H9 (cell line): ENCODE data around the gene ERFL. TPM values are rescaled to one million over a fixed set of nuclear protein-coding genes. Genes with fewer than 3 reads are reported as not detected.

ENCODE experiments used
- DNase-seq: peaks from one replicate; pipeline ENCODE4 v3.0.0-alpha.2; 2017
- H2AFZ ChIP-seq: one replicate; pipeline ENCODE4 v1.6.1; 2013; ENCODE audit warnings: mild to moderate bottlenecking, low read length, control low read depth, moderate library complexity
- H2AK5ac ChIP-seq: 2 replicates; pipeline ENCODE4 v1.6.1; 2013; ENCODE audit warnings: low read length, control low read depth, mixed read lengths; ENCODE audit not compliant: insufficient read length
- H2BK120ac ChIP-seq: one replicate; pipeline ENCODE4 v1.6.1; 2013; ENCODE audit warnings: low read depth, mild to moderate bottlenecking, low read length, control low read depth, inconsistent platforms; ENCODE audit not compliant: poor library complexity, severe bottlenecking
- H2BK12ac ChIP-seq: 2 replicates; pipeline ENCODE4 v1.6.1; 2013; ENCODE audit warnings: low read length, control low read depth, mixed read lengths, low read depth; ENCODE audit not compliant: insufficient read length
- H2BK15ac ChIP-seq: 2 replicates; pipeline ENCODE4 v1.6.1; 2013; ENCODE audit warnings: low read depth, low read length, control low read depth
- H2BK20ac ChIP-seq: one replicate; pipeline ENCODE4 v1.6.1; 2013; ENCODE audit warnings: low read depth, mild to moderate bottlenecking, low read length, control low read depth, inconsistent platforms; ENCODE audit not compliant: poor library complexity, severe bottlenecking
- H2BK5ac ChIP-seq: 2 replicates; pipeline ENCODE4 v1.6.1; 2013; ENCODE audit warnings: low read length, control low read depth, mixed read lengths; ENCODE audit not compliant: insufficient read length
- H3K14ac ChIP-seq: 2 replicates; pipeline ENCODE4 v1.6.1; 2013; ENCODE audit warnings: low read length, control low read depth; ENCODE audit not compliant: insufficient read depth
- H3K18ac ChIP-seq: 2 replicates; pipeline ENCODE4 v1.6.1; 2013; ENCODE audit warnings: low read depth, mild to moderate bottlenecking, mixed read lengths, low read length, control low read depth; ENCODE audit not compliant: insufficient read length
- H3K23ac ChIP-seq: 2 replicates; pipeline ENCODE4 v1.6.1; 2013; ENCODE audit warnings: low read length, control low read depth, mixed read lengths, low read depth; ENCODE audit not compliant: insufficient read length
- H3K23me2 ChIP-seq: 2 replicates; pipeline ENCODE4 v1.6.1; 2013; ENCODE audit warnings: low read depth, mild to moderate bottlenecking, mixed read lengths, low read length, control low read depth; ENCODE audit not compliant: insufficient read length, poor library complexity, severe bottlenecking
- H3K27ac ChIP-seq: 2 replicates; pipeline ENCODE4 v1.5.1; 2013; ENCODE audit warnings: low read length, control low read depth, mixed read lengths, low read depth; ENCODE audit not compliant: insufficient read length
- H3K27me3 ChIP-seq: 2 replicates; pipeline ENCODE4 v1.6.1; 2013; ENCODE audit warnings: low read length, control low read depth, inconsistent platforms; ENCODE audit not compliant: insufficient read depth
- H3K4ac ChIP-seq: 2 replicates; pipeline ENCODE4 v1.6.1; 2013; ENCODE audit warnings: low read depth, mild to moderate bottlenecking, control low read depth, inconsistent platforms, low read length, moderate library complexity
- H3K4me1 ChIP-seq: 2 replicates; pipeline ENCODE4 v1.6.1; 2013; ENCODE audit warnings: low read length, control low read depth, inconsistent platforms; ENCODE audit not compliant: insufficient read depth
- H3K4me2 ChIP-seq: 2 replicates; pipeline ENCODE4 v1.6.1; 2013; ENCODE audit warnings: low read length, control low read depth, mixed read lengths; ENCODE audit not compliant: insufficient read length, insufficient read depth
- H3K56ac ChIP-seq: 2 replicates; pipeline ENCODE4 v1.6.1; 2013; ENCODE audit warnings: low read depth, mild to moderate bottlenecking, mixed read lengths, low read length, control low read depth; ENCODE audit not compliant: insufficient read length
- H3K79me1 ChIP-seq: 2 replicates; pipeline ENCODE4 v1.6.1; 2013; ENCODE audit warnings: low read depth, mild to moderate bottlenecking, moderate library complexity, low read length, control low read depth, inconsistent platforms; ENCODE audit not compliant: insufficient read depth, poor library complexity, severe bottlenecking
- H3K79me2 ChIP-seq: 2 replicates; pipeline ENCODE4 v1.6.1; 2013; ENCODE audit warnings: low read length, control low read depth, inconsistent platforms; ENCODE audit not compliant: insufficient read depth
- H3K9ac ChIP-seq: 2 replicates; pipeline ENCODE4 v1.6.1; 2013; ENCODE audit warnings: low read length, control low read depth, mixed read lengths; ENCODE audit not compliant: insufficient read length; ENCODE audit errors: extremely low read depth
- H3K9me3 ChIP-seq: one replicate; pipeline ENCODE4 v1.6.1; 2013; ENCODE audit warnings: low read depth, low read length, inconsistent platforms; ENCODE audit not compliant: control insufficient read depth
- H3T11ph ChIP-seq: one replicate; pipeline ENCODE4 v1.6.1; 2013; ENCODE audit warnings: mild to moderate bottlenecking, low read length, control low read depth, inconsistent platforms
- H4K20me1 ChIP-seq: one replicate; pipeline ENCODE4 v1.6.1; 2013; ENCODE audit not compliant: control insufficient read depth, insufficient read length, insufficient read depth
- H4K5ac ChIP-seq: 2 replicates; pipeline ENCODE4 v1.6.1; 2013; ENCODE audit warnings: low read depth, mild to moderate bottlenecking, mixed read lengths, low read length, control low read depth; ENCODE audit not compliant: insufficient read length
- H4K8ac ChIP-seq: replicated peaks from 2 replicates; pipeline ENCODE4 v1.6.1; 2013; ENCODE audit warnings: low read length, control low read depth, mixed read lengths, low read depth; ENCODE audit not compliant: insufficient read length
- H4K91ac ChIP-seq: 2 replicates; pipeline ENCODE4 v1.6.1; 2013; ENCODE audit warnings: low read depth, mild to moderate bottlenecking, moderate library complexity, mixed read lengths, low read length, control low read depth; ENCODE audit not compliant: insufficient read length
- H3K27ac Mint-ChIP-seq, 3 experiments: 2 replicates in 2 of 3; 3 replicates in 1 of 3; pipeline ENCODE4 v1.8.0; 2020 to 2021; ENCODE audit warnings: mixed read lengths in 3 of 3, mild to moderate bottlenecking in 1 of 3, moderate library complexity in 1 of 3
- H3K27me3 Mint-ChIP-seq: 2 replicates; pipeline ENCODE4 v1.8.0; 2021; ENCODE audit warnings: low read depth, mild to moderate bottlenecking, moderate library complexity, mixed read lengths
- H3K36me3 Mint-ChIP-seq, 3 experiments: 2 replicates in 2 of 3; 3 replicates in 1 of 3; pipeline ENCODE4 v1.8.0; 2020 to 2021; ENCODE audit warnings: low read depth in 3 of 3, mixed read lengths in 3 of 3; ENCODE audit not compliant: insufficient read depth in 1 of 3
- H3K4me1 Mint-ChIP-seq, 2 experiments: 2 replicates each; pipeline ENCODE4 v1.8.0; 2020; ENCODE audit warnings: mixed read lengths in 2 of 2
- H3K4me3 Mint-ChIP-seq, 2 experiments: 2 replicates in 1 of 2; 3 replicates in 1 of 2; pipeline ENCODE4 v1.8.0; 2020 to 2021; ENCODE audit warnings: mild to moderate bottlenecking in 2 of 2, mixed read lengths in 2 of 2, moderate library complexity in 1 of 2
- H3K9me3 Mint-ChIP-seq, 2 experiments: 2 replicates in 1 of 2; 3 replicates in 1 of 2; pipeline ENCODE4 v1.8.0; 2020; ENCODE audit warnings: mild to moderate bottlenecking in 2 of 2, mixed read lengths in 2 of 2, moderate library complexity in 1 of 2
- CTCF ChIP-seq: fragments of 200-600 bp; sonication (generic); conservative IDR thresholded peaks from 3 replicates; pipeline ENCODE4 v1.8.0; 2021; ENCODE audit warnings: antibody characterized with exemption, mild to moderate bottlenecking
- WGBS: extraction: QIAGEN DNeasy Blood & Tissue Kit; methylation state at CpG from one replicate; pipeline ENCODE4 v1.1.7; 2013; ENCODE audit warnings: missing lambda C conversion rate, low lambda C conversion rate, mixed read lengths; ENCODE audit not compliant: insufficient read length; ENCODE audit errors: extremely low coverage; 5-methylcytosine and 5-hydroxymethylcytosine counted together
- total RNA-seq: library from RNA; stranded (reverse); gene quantifications from 2 replicates; pipeline ENCODE4 v1.2.1, GENCODE V29; 2021

Gene ERFL
- total RNA-seq, 1 experiment from 2014 or later: 0.22 TPM

GRCh38 chr19:41937525-41938468 lies 9.5 kb upstream of the ERFL start:
- Histone ChIP-seq H2AFZ (no peak overlapping the region), H2BK12ac (no peak overlapping the region), H3K56ac (no peak overlapping the region), H3K4me2 (no peak overlapping the region), H3K27me3 (peaks cover 41% of the 10 kb centered on the region; the same call in 1 of the 2 replicates), H3K79me1 (no peaks in the 10 kb centered on the region), H3K27ac (no peak overlapping the region), H2BK20ac (no peak overlapping the region), H3K23ac (no peak overlapping the region), H3K4me1 (no peaks in the 10 kb centered on the region), H4K91ac (no peak overlapping the region), H2AK5ac (no peak overlapping the region), H3K9me3 (no peaks in the 10 kb centered on the region), H3K9ac (no peak overlapping the region), H3K4ac (no peak overlapping the region), H2BK15ac (no peak overlapping the region), H4K5ac (no peak overlapping the region), H4K8ac (no peak overlapping the region), H2BK120ac (no peak overlapping the region), H3K79me2 (no peaks in the 10 kb centered on the region), H3T11ph (no peak overlapping the region), H3K23me2 (peaks cover 4% of the 10 kb centered on the region), H3K18ac (no peak overlapping the region), H3K14ac (no peak overlapping the region), H4K20me1 (no peaks in the 10 kb centered on the region), H2BK5ac (no peak overlapping the region)
- H3K9me3 Mint-ChIP-seq: peaks cover 0 to 3% of the 10 kb centered on the region in 2 experiments; a peak in 2 of 5 replicates
- TF ChIP-seq CTCF: peak; percentile 41
- DNase-seq: no peak
- no CpG with 5 or more reads among the region's 22 CpGs for WGBS
- H3K4me1 Mint-ChIP-seq: peaks cover 6 to 29% of the 10 kb centered on the region in 2 experiments; a peak in 3 of 4 replicates
- peak overlapping the region in 1 of 2 experiments; percentile 4; a peak in 2 of 5 replicates for H3K4me3 Mint-ChIP-seq
- H3K27ac Mint-ChIP-seq: no peak overlapping the region; a peak in 1 of 7 replicates
- H3K36me3 Mint-ChIP-seq: no peaks in the 10 kb centered on the region; a peak in 1 of 7 replicates
- H3K27me3 Mint-ChIP-seq: peaks cover 33% of the 10 kb centered on the region
